MM.1S (cell line): ENCODE results near the gene TMEM259.

Experiments
- EZH2phosphoT487 ChIP-seq: fragments of 300-600 bp; sonication (generic); IDR thresholded peaks from 2 replicates; pipeline ENCODE4 v1.6.1; 2018; ENCODE audit warnings: antibody characterized with exemption, low read length
- TF ChIP-seq, protein P1 (sequence below): fragments of 300-600 bp; sonication (generic); IDR thresholded peaks from 2 replicates; pipeline ENCODE4 v1.5.1; 2016; ENCODE audit warnings: antibody characterized with exemption, low read length, mixed read lengths

DNA sequence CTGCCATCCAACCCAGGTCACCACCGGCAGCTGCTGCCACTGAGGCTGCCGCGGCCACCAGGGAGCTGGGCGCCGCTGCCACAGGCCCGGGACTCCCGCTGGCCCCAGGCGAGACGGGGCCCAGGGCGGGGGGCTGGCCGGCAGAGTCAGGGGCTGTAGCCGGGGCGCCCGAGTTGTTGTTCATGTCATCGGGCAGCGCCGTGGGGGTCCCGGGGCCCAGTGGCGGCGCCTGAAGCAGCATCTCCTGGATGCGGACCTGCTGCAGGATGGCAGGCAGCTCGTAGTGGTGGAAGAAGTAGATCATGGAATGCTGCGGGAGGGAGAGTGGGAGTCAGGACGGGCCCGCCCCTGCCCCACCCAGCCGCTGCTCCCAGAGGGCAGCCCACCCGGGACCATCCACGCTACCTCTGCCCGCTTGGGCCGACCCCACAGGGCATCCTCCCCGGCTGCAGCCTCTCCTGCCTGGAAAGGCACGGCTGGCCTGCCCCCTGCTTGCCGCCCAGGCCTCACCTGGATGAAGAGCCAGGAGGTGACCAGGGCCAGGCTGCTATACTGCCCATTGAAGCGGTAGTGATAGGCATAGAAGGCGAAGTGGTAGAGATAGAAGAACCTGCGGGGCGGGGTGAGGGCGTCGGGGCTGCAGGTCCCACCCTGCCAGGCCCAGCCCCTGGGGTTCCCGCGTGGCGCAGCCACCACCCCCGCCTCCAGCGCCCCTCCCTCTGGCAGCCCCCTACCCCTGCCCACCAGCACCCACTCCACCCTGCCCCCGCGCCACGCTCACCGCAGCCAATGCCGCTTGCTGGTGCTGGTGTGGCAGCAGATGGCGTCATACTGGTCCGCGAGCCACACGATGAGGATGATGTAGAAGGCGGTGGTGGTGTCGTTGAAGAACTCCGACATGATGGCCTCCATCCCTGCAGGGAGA, 10.1 kb downstream of the TMEM259 start:
- TF ChIP-seq, protein P1, sequence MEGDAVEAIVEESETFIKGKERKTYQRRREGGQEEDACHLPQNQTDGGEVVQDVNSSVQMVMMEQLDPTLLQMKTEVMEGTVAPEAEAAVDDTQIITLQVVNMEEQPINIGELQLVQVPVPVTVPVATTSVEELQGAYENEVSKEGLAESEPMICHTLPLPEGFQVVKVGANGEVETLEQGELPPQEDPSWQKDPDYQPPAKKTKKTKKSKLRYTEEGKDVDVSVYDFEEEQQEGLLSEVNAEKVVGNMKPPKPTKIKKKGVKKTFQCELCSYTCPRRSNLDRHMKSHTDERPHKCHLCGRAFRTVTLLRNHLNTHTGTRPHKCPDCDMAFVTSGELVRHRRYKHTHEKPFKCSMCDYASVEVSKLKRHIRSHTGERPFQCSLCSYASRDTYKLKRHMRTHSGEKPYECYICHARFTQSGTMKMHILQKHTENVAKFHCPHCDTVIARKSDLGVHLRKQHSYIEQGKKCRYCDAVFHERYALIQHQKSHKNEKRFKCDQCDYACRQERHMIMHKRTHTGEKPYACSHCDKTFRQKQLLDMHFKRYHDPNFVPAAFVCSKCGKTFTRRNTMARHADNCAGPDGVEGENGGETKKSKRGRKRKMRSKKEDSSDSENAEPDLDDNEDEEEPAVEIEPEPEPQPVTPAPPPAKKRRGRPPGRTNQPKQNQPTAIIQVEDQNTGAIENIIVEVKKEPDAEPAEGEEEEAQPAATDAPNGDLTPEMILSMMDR: no peak
- no peak for TF ChIP-seq EZH2phosphoT487
